KMS-11 (cell line): ENCODE data around the gene AGTR2.
"Not testable (repeated sequence)": the region's sequence is repeated elsewhere in the genome, so short reads cannot be mapped to it uniquely, and the experiment has no call there.

Experiments used
- H2AFZ ChIP-seq: fragments of 200-600 bp; sonication (generic); 2 replicates; pipeline ENCODE4 v1.6.1; 2016; ENCODE audit warnings: antibody characterized with exemption, mixed run types, low read depth
- H3K27ac ChIP-seq: fragments of 200-600 bp; sonication (generic); 2 replicates; pipeline ENCODE4 v1.6.1; 2016; ENCODE audit warnings: mild to moderate bottlenecking, mixed run types
- H3K27me3 ChIP-seq: fragments of 200-600 bp; sonication (generic); 2 replicates; pipeline ENCODE4 v1.6.1; 2017; ENCODE audit warnings: mild to moderate bottlenecking, low read depth, mixed run types, moderate library complexity; ENCODE audit not compliant: insufficient read depth
- H3K36me3 ChIP-seq: fragments of 200-600 bp; sonication (generic); 2 replicates; pipeline ENCODE4 v1.6.1; 2017; ENCODE audit warnings: mild to moderate bottlenecking, mixed run types; ENCODE audit not compliant: insufficient read depth
- H3K4me1 ChIP-seq: fragments of 200-600 bp; sonication (generic); 2 replicates; pipeline ENCODE4 v1.6.1; 2016; ENCODE audit warnings: mild to moderate bottlenecking, low read depth, mixed run types; ENCODE audit not compliant: poor library complexity, severe bottlenecking
- H3K4me2 ChIP-seq: fragments of 200-600 bp; sonication (generic); 2 replicates; pipeline ENCODE4 v1.7.0; 2016; ENCODE audit warnings: mild to moderate bottlenecking, mixed run types
- H3K4me3 ChIP-seq: fragments of 200-600 bp; sonication (generic); IDR thresholded peaks from 2 replicates; pipeline ENCODE4 v1.6.1; 2017; ENCODE audit warnings: low read depth, low read length, mixed read lengths; ENCODE audit not compliant: insufficient read depth
- H3K79me2 ChIP-seq: fragments of 200-600 bp; sonication (generic); 2 replicates; pipeline ENCODE4 v1.6.1; 2016; ENCODE audit warnings: low read depth, mixed run types; ENCODE audit not compliant: insufficient read depth
- H3K9ac ChIP-seq: fragments of 200-600 bp; sonication (generic); 2 replicates; pipeline ENCODE4 v1.6.1; 2016; ENCODE audit warnings: mild to moderate bottlenecking, mixed run types
- H4K20me1 ChIP-seq: fragments of 200-600 bp; sonication (generic); 2 replicates; pipeline ENCODE4 v1.6.1; 2016; ENCODE audit warnings: mild to moderate bottlenecking, mixed run types; ENCODE audit not compliant: insufficient read depth
- TF ChIP-seq, protein P1 (sequence below): fragments of 200-600 bp; sonication (generic); conservative IDR thresholded peaks from 2 replicates; pipeline ENCODE4 v1.6.1; 2017; ENCODE audit warnings: low read depth, mild to moderate bottlenecking, antibody characterized with exemption, low read length, moderate library complexity, mixed read lengths

Gene AGTR2

DNA sequence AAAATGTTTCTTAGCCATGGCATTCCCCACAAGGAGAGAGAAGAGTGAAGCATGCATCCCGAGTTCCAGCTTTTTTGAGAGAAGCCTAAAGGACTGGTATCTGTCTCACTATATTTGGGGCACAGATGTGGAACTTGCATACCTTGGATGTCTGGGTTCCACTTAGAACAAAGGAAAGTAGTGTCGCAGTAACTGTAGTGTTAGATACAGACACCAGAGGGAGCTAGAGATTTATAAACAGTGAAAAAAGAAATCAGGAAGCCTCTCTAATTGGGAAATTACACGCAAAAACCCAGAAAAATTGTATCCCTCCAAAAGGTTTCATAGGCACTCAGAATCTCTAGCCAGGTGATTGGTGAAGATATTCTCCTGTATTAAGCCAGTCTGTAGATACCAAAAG, 34.4 kb downstream of the AGTR2 start:
- Histone ChIP-seq H4K20me1 (no peaks in the 10 kb centered on the region), H3K27me3 (no peaks in the 10 kb centered on the region), H3K27ac (no peak overlapping the region), H3K4me3 (no peak overlapping the region), H3K79me2 (no peaks in the 10 kb centered on the region), H3K9ac (no peak overlapping the region), H3K4me2 (no peak overlapping the region), H2AFZ (no peak overlapping the region), H3K36me3 (no peaks in the 10 kb centered on the region), H3K4me1 (no peaks in the 10 kb centered on the region)
- TF ChIP-seq, protein P1, sequence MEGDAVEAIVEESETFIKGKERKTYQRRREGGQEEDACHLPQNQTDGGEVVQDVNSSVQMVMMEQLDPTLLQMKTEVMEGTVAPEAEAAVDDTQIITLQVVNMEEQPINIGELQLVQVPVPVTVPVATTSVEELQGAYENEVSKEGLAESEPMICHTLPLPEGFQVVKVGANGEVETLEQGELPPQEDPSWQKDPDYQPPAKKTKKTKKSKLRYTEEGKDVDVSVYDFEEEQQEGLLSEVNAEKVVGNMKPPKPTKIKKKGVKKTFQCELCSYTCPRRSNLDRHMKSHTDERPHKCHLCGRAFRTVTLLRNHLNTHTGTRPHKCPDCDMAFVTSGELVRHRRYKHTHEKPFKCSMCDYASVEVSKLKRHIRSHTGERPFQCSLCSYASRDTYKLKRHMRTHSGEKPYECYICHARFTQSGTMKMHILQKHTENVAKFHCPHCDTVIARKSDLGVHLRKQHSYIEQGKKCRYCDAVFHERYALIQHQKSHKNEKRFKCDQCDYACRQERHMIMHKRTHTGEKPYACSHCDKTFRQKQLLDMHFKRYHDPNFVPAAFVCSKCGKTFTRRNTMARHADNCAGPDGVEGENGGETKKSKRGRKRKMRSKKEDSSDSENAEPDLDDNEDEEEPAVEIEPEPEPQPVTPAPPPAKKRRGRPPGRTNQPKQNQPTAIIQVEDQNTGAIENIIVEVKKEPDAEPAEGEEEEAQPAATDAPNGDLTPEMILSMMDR, result peak; percentile 73

DNA sequence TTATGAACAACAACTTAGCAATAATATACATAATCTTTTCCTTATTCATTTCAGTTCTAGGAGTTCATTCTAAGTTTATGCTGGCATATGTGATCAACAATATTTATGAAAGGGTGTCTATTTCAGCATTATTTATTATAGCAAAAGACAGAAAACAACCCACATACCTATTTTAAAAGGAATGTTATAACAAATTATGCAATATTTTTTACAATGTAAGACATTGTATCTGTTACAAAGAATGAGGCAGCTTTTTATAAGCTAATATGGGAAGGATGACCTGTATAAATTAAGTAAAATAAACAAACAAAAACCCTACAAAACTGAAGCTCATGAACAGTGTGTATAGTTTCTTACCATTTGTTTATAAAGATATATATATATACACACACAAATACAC, 42.7 kb downstream of the AGTR2 start:
- TF ChIP-seq, protein P1, result no peak
- Histone ChIP-seq H3K4me2 (no peak overlapping the region), H3K4me3 (no peak overlapping the region), H3K79me2 (no peaks in the 10 kb centered on the region), H3K9ac (no peak overlapping the region), H3K27ac (no peak overlapping the region), H2AFZ (no peak overlapping the region), H3K36me3 (no peaks in the 10 kb centered on the region), H4K20me1 (no peaks in the 10 kb centered on the region), H3K27me3 (no peaks in the 10 kb centered on the region), H3K4me1 (no peaks in the 10 kb centered on the region)

DNA sequence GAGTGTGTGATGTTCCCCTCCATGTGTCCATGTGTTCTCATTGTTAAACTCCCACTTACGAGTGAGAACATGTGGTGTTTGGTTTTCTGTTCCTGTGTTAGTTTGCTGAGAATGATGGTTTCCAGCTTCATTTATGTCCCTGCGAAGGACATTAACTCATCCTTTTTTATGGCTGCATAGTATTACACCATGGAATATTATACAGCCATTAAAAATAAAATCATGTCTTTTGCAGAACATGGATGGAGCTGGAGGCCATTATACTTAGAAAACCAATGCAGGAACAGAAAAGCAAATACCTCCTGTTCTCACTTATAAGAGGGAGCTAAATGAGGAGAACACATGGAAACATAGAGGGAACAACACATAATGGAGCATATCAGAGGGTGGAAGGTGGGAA, 46.5 kb downstream of the AGTR2 start:
- not testable (repeated sequence) for H3K4me2 ChIP-seq, H3K27ac ChIP-seq, H3K36me3 ChIP-seq, H3K4me3 ChIP-seq, H4K20me1 ChIP-seq, H2AFZ ChIP-seq, H3K79me2 ChIP-seq, H3K9ac ChIP-seq, H3K27me3 ChIP-seq, H3K4me1 ChIP-seq
